ENCODE results near the gene CSTF1.

DNA sequence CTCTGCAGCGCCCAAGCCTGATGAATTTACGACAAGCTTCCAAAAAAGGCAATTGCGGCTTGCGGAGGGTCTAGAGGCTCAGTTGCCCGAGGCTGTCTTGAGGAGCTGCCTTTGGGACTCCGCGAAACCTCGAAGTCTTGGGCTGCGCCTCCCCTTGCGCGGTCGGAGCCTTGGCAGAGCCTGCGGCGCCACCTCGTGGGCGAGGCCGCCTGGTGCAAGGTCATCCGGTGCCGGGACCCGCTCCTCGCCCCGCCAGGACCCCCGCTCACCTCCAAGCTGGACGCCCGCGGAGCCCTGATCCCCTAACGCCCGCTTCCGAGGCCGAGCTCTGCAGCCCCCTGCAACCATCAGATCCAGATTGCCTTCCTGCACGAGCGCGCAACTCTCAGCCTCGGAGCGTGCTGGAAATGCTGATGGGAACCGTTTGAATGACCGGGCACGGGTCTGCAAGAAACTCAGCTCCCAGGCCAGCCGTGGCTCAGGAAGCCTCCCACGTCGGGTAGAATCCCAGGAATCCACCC is 48.5 kb upstream of the CSTF1 start:
- TF ChIP-seq, protein P1, sequence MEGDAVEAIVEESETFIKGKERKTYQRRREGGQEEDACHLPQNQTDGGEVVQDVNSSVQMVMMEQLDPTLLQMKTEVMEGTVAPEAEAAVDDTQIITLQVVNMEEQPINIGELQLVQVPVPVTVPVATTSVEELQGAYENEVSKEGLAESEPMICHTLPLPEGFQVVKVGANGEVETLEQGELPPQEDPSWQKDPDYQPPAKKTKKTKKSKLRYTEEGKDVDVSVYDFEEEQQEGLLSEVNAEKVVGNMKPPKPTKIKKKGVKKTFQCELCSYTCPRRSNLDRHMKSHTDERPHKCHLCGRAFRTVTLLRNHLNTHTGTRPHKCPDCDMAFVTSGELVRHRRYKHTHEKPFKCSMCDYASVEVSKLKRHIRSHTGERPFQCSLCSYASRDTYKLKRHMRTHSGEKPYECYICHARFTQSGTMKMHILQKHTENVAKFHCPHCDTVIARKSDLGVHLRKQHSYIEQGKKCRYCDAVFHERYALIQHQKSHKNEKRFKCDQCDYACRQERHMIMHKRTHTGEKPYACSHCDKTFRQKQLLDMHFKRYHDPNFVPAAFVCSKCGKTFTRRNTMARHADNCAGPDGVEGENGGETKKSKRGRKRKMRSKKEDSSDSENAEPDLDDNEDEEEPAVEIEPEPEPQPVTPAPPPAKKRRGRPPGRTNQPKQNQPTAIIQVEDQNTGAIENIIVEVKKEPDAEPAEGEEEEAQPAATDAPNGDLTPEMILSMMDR (conservative IDR thresholded peaks at IDR 0.05; ENCODE audit: low read depth, low read length) = peak; percentile 96
- no peak for TF ChIP-seq EZH2 (IDR thresholded peaks at IDR 0.05; ENCODE audit: low read length, unreplicated experiment)

All from PC-3 (cell line).